Naive B cell (primary cell): ENCODE measurements around the gene C15orf39. TPM values are rescaled to one million over a fixed set of nuclear protein-coding genes. Genes with fewer than 3 reads are reported as not detected.
"Not testable (repeated sequence)": the region's sequence is repeated elsewhere in the genome, so short reads cannot be mapped to it uniquely, and the experiment has no call there.

Source experiments
- ATAC-seq, 2 donors: fragments of 150-1000 bp; cut with Tn5 transposase; 2 replicates each; pipeline ENCODE4 v1.10.0; 2021; ENCODE audit warnings: low read depth in 2 of 2, mild to moderate bottlenecking in 2 of 2, moderate library complexity in 2 of 2
- DNase-seq: peaks from one replicate; pipeline ENCODE4 v3.0.0; 2022
- H3K27ac Mint-ChIP-seq, 6 donors: one replicate each; pipeline ENCODE4 v1.8.0; 2020 to 2022; ENCODE audit warnings: mild to moderate bottlenecking in 6 of 6, mixed read lengths in 6 of 6, moderate library complexity in 5 of 6, inconsistent platforms in 2 of 6
- H3K27me3 Mint-ChIP-seq, 3 donors: one replicate each; pipeline ENCODE4 v1.8.0; 2021 to 2022; ENCODE audit warnings: mixed read lengths in 3 of 3, mild to moderate bottlenecking in 1 of 3
- H3K36me3 Mint-ChIP-seq, 2 donors: one replicate each; pipeline ENCODE4 v1.8.0; 2020 to 2022; ENCODE audit warnings: mixed read lengths in 2 of 2, inconsistent platforms in 1 of 2, mild to moderate bottlenecking in 1 of 2
- H3K4me1 Mint-ChIP-seq, 3 donors: one replicate each; pipeline ENCODE4 v1.8.0; 2020 to 2022; ENCODE audit warnings: mixed read lengths in 3 of 3, inconsistent platforms in 1 of 3, mild to moderate bottlenecking in 1 of 3, moderate library complexity in 1 of 3
- H3K4me3 Mint-ChIP-seq, 8 donors: one replicate each; pipeline ENCODE4 v1.8.0; 2020 to 2022; ENCODE audit warnings: mild to moderate bottlenecking in 8 of 8, mixed read lengths in 8 of 8, moderate library complexity in 8 of 8, inconsistent platforms in 2 of 8
- H3K9me3 Mint-ChIP-seq, 7 donors: one replicate each; pipeline ENCODE4 v1.8.0; 2020 to 2022; ENCODE audit warnings: mixed read lengths in 7 of 7, mild to moderate bottlenecking in 5 of 7, inconsistent platforms in 2 of 7, moderate library complexity in 1 of 7
- polyA plus RNA-seq, 6 donors: library from polyadenylated mRNA; unstranded; fragments of 300-500 nt; fragmentation: Illumina TruSeq; gene quantifications; one replicate each; pipeline ENCODE4 v1.2.3, GENCODE V29; 2021; ENCODE audit warnings: low read depth in 6 of 6

C15orf39 gene
- polyA plus RNA-seq, 6 donors from 2014 or later = 0.40 to 3.6 (median 1.4) TPM

- ATAC-seq = peak; percentile 49 to 59
- Mint-ChIP-seq H3K9me3 (peaks cover 0 to 6% (median 3%) of the 10 kb centered on the region in 7 donors), H3K36me3 (no peaks in the 10 kb centered on the region), H3K4me3 (no peak overlapping the region), H3K4me1 (peaks cover 6 to 9% (median 7%) of the 10 kb centered on the region in 3 donors), H3K27me3 (peaks cover 0 to 16% (median 0%) of the 10 kb centered on the region in 3 donors), H3K27ac (no peak overlapping the region)
- peak; percentile 15 for DNase-seq
Measured at GRCh38 chr15:75164625-75165350, 36.9 kb upstream of the C15orf39 start.

GRCh38 chr15:75166489-75167063 lies 35.1 kb upstream of the C15orf39 start:
- H3K4me3 Mint-ChIP-seq, H3K27ac Mint-ChIP-seq, H3K36me3 Mint-ChIP-seq, H3K9me3 Mint-ChIP-seq, DNase-seq, H3K4me1 Mint-ChIP-seq, ATAC-seq: not testable (repeated sequence)
- H3K27me3 Mint-ChIP-seq = peaks cover 0 to 20% (median 3%) of the 10 kb centered on the region in 3 donors

GRCh38 chr15:75167588-75168350 lies 33.9 kb upstream of the C15orf39 start:
- Mint-ChIP-seq H3K27ac (no peak overlapping the region), H3K27me3 (peaks cover 4 to 24% (median 6%) of the 10 kb centered on the region in 3 donors), H3K4me3 (no peak overlapping the region), H3K36me3 (no peaks in the 10 kb centered on the region), H3K9me3 (peaks cover 0 to 6% (median 3%) of the 10 kb centered on the region in 7 donors), H3K4me1 (peaks cover 6 to 9% (median 7%) of the 10 kb centered on the region in 3 donors)
- DNase-seq (no peak), ATAC-seq (no peak)

GRCh38 chr15:75168374-75168773 lies 33.3 kb upstream of the C15orf39 start:
- peaks cover 0 to 6% (median 3%) of the 10 kb centered on the region in 7 donors for H3K9me3 Mint-ChIP-seq
- H3K4me1 Mint-ChIP-seq = peaks cover 6 to 9% (median 7%) of the 10 kb centered on the region in 3 donors
- peaks cover 4 to 24% (median 6%) of the 10 kb centered on the region in 3 donors for H3K27me3 Mint-ChIP-seq
- H3K36me3 Mint-ChIP-seq = no peaks in the 10 kb centered on the region
- H3K27ac Mint-ChIP-seq = no peak overlapping the region
- no peak overlapping the region for H3K4me3 Mint-ChIP-seq
- ATAC-seq (no peak), DNase-seq (no peak)

GRCh38 chr15:75170203-75170602 lies 31.5 kb upstream of the C15orf39 start:
- ATAC-seq (no peak), DNase-seq (no peak)
- Mint-ChIP-seq H3K27me3 (peaks cover 4 to 24% (median 6%) of the 10 kb centered on the region in 3 donors), H3K36me3 (no peaks in the 10 kb centered on the region), H3K9me3 (no peaks in the 10 kb centered on the region), H3K4me1 (peaks cover 0 to under 1% (median 0%) of the 10 kb centered on the region in 3 donors), H3K27ac (no peak overlapping the region), H3K4me3 (no peak overlapping the region)

GRCh38 chr15:75170711-75171341 lies 30.9 kb upstream of the C15orf39 start:
- ATAC-seq = no peak
- Mint-ChIP-seq H3K9me3 (no peaks in the 10 kb centered on the region), H3K4me1 (no peaks in the 10 kb centered on the region), H3K4me3 (no peak overlapping the region), H3K27ac (no peak overlapping the region), H3K36me3 (no peaks in the 10 kb centered on the region), H3K27me3 (peaks cover 4 to 24% (median 6%) of the 10 kb centered on the region in 3 donors)
- no peak for DNase-seq

- H3K4me3 Mint-ChIP-seq = no peak overlapping the region
- H3K36me3 Mint-ChIP-seq = no peaks in the 10 kb centered on the region
- DNase-seq (no peak), ATAC-seq (no peak)
- H3K27ac Mint-ChIP-seq = no peak overlapping the region
- no peaks in the 10 kb centered on the region for H3K4me1 Mint-ChIP-seq
- H3K9me3 Mint-ChIP-seq = no peaks in the 10 kb centered on the region
- peaks cover 6 to 27% (median 8%) of the 10 kb centered on the region in 3 donors for H3K27me3 Mint-ChIP-seq
Measured at GRCh38 chr15:75171408-75171807, 30.3 kb upstream of the C15orf39 start.

GRCh38 chr15:75172284-75172820 lies 29.3 kb upstream of the C15orf39 start:
- Mint-ChIP-seq H3K9me3 (no peaks in the 10 kb centered on the region), H3K4me3 (no peak overlapping the region), H3K4me1 (no peaks in the 10 kb centered on the region), H3K36me3 (no peaks in the 10 kb centered on the region), H3K27me3 (peaks cover 8 to 36% (median 18%) of the 10 kb centered on the region in 3 donors), H3K27ac (no peak overlapping the region)
- no peak for DNase-seq
- no peak for ATAC-seq

GRCh38 chr15:75174102-75174501 lies 27.6 kb upstream of the C15orf39 start:
- Mint-ChIP-seq H3K27me3 (peaks cover 16 to 50% (median 29%) of the 10 kb centered on the region in 3 donors), H3K4me3 (no peak overlapping the region), H3K4me1 (peaks cover 3 to 8% (median 7%) of the 10 kb centered on the region in 3 donors), H3K9me3 (no peaks in the 10 kb centered on the region), H3K36me3 (no peaks in the 10 kb centered on the region), H3K27ac (no peak overlapping the region)
- no peak for DNase-seq
- no peak for ATAC-seq

GRCh38 chr15:75174729-75175128 lies 27.0 kb upstream of the C15orf39 start:
- Mint-ChIP-seq H3K36me3 (no peaks in the 10 kb centered on the region), H3K27ac (no peak overlapping the region), H3K27me3 (peaks cover 22 to 50% (median 35%) of the 10 kb centered on the region in 3 donors), H3K4me1 (peaks cover 4 to 14% (median 10%) of the 10 kb centered on the region in 3 donors), H3K4me3 (no peak overlapping the region), H3K9me3 (no peaks in the 10 kb centered on the region)
- ATAC-seq = no peak
- no peak for DNase-seq

GRCh38 chr15:75176396-75176761 lies 25.3 kb upstream of the C15orf39 start:
- DNase-seq (no peak), ATAC-seq (no peak)
- peak overlapping the region in 1 of 6 donors; percentile 12 for H3K27ac Mint-ChIP-seq
- H3K4me1 Mint-ChIP-seq = peaks cover 4 to 14% (median 10%) of the 10 kb centered on the region in 3 donors
- no peaks in the 10 kb centered on the region for H3K9me3 Mint-ChIP-seq
- H3K27me3 Mint-ChIP-seq = peaks cover 35 to 57% (median 52%) of the 10 kb centered on the region in 3 donors
- no peaks in the 10 kb centered on the region for H3K36me3 Mint-ChIP-seq
- H3K4me3 Mint-ChIP-seq = no peak overlapping the region

- Mint-ChIP-seq H3K27me3 (peaks cover 41 to 63% (median 58%) of the 10 kb centered on the region in 3 donors), H3K4me1 (peaks cover 4 to 14% (median 10%) of the 10 kb centered on the region in 3 donors), H3K36me3 (no peaks in the 10 kb centered on the region), H3K27ac (no peak overlapping the region), H3K4me3 (peak overlapping the region in 2 of 8 donors; percentile 66 to 75), H3K9me3 (no peaks in the 10 kb centered on the region)
- ATAC-seq (no peak), DNase-seq (no peak)
Measured at GRCh38 chr15:75177360-75178071, 24.2 kb upstream of the C15orf39 start.
